Muscle layer of colon (tissue), 2 donors: ENCODE data around the gene GPC6.

Source experiments
- H3K27ac ChIP-seq: one replicate; pipeline ENCODE4 v1.7.0; 2013; ENCODE audit warnings: low read depth, mild to moderate bottlenecking, low read length, moderate library complexity
- H3K27me3 ChIP-seq, 2 donors: one replicate each; pipeline ENCODE4 v1.7.0; 2013; ENCODE audit warnings: low read length in 2 of 2, mild to moderate bottlenecking in 2 of 2; ENCODE audit not compliant: insufficient read depth in 2 of 2, control insufficient read depth in 1 of 2
- H3K36me3 ChIP-seq: one replicate; pipeline ENCODE4 v1.7.0; 2013; ENCODE audit warnings: mild to moderate bottlenecking, low read length; ENCODE audit not compliant: insufficient read depth
- H3K4me1 ChIP-seq: one replicate; pipeline ENCODE4 v1.7.0; 2013; ENCODE audit warnings: mild to moderate bottlenecking, low read length; ENCODE audit not compliant: insufficient read depth
- H3K4me3 ChIP-seq, 2 donors: one replicate each; pipeline ENCODE4 v1.7.0; 2013; ENCODE audit warnings: low read length in 2 of 2, low read depth in 1 of 2, mild to moderate bottlenecking in 1 of 2, moderate library complexity in 1 of 2
- H3K9ac ChIP-seq: one replicate; pipeline ENCODE4 v1.7.0; 2013; ENCODE audit warnings: low read length
- H3K9me3 ChIP-seq: one replicate; pipeline ENCODE4 v1.7.0; 2013; ENCODE audit warnings: mild to moderate bottlenecking, low read length
- donor health status: abdominal sarcoma.
- donor health status: Adenocarcinoma of cecum.

The GPC6 gene

DNA sequence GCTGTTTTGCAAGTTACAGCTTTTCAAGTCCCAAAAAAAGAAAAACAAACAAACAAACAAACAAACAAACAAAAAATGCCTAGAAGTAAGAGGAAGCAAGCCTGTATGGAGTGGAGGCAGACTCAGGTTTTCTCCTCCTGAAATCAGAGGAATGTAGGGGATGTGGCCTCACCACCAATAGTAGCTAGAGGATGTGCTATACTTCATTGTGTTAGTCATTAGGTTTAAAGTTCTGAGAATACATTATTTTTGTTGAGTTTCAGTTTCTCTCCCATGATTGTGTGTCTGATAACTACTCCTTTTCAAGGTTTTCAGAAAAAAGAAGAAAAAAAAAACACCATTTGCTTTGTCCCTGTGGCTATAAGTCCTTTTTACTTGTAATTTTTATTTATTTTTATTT is 524.5 kb downstream of the GPC6 start:
- no peaks in the 10 kb centered on the region for H3K9me3 ChIP-seq
- no peaks in the 10 kb centered on the region for H3K4me1 ChIP-seq
- no peaks in the 10 kb centered on the region for H3K36me3 ChIP-seq
- no peak overlapping the region for H3K4me3 ChIP-seq
- no peak overlapping the region for H3K27ac ChIP-seq
- H3K9ac ChIP-seq = no peak overlapping the region
- no peaks in the 10 kb centered on the region for H3K27me3 ChIP-seq

DNA sequence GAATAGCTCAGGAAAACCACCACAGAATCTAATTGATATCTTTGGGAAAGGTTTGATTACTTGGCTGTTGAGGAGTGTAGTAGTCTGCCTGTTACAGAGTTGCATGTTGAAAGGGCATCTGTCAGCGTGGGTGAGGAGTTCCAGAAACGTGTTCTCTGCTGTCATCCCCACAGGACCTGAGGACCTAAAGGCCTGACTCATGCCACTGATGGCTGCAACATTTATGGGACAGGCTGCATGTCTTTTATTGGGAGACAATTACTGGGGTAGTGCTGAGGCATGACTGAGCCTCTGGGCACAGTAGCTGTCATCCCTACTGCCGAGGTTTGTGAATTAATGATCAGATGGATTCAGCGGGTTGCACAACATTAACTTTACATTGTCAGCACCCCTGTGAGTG is 525.9 kb downstream of the GPC6 start:
- H3K4me1 ChIP-seq = no peaks in the 10 kb centered on the region
- H3K27ac ChIP-seq = no peak overlapping the region
- H3K27me3 ChIP-seq = no peaks in the 10 kb centered on the region
- no peak overlapping the region for H3K9ac ChIP-seq
- no peaks in the 10 kb centered on the region for H3K9me3 ChIP-seq
- no peak overlapping the region for H3K4me3 ChIP-seq
- no peaks in the 10 kb centered on the region for H3K36me3 ChIP-seq

DNA sequence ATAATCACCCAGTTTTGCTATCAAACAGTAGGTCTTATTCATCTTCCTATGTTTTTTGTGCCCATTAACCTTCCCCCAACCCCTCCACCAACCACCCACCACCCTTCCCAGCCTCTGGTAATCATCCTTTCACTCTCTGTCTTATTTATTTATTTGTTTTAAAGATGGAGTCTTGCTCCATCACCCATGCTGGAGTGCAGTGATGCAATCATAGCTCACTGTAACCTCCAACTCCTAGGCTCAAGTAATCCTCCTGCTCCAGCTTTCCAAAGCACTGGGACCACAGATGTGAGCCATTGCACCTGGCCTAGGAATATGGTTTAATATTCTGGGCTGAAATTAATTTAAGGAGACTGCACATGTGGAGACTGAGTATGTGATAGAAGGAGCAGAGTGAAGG is 527.0 kb downstream of the GPC6 start:
- no peaks in the 10 kb centered on the region for H3K36me3 ChIP-seq
- no peaks in the 10 kb centered on the region for H3K9me3 ChIP-seq
- no peak overlapping the region for H3K27ac ChIP-seq
- no peak overlapping the region for H3K9ac ChIP-seq
- no peaks in the 10 kb centered on the region for H3K27me3 ChIP-seq
- no peaks in the 10 kb centered on the region for H3K4me1 ChIP-seq
- no peak overlapping the region for H3K4me3 ChIP-seq

DNA sequence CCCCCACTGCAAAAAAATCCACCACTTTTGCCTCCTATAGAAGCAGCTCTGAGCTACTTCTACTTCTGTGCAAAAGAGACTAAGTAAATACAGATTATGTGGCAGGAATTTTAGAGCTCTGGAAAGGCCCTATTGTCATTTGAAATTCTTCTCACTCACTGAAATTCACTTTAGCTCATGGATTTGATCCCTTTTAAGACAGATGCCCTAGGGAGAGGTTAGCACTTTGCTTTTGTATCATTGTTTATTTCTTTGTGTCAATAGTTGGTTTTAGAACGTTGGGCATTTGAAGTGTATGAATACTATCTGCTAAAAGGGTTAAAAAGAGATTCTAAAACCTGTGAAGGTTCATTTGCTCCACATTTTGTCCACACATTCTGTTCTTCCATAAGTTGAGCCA is 528.7 kb downstream of the GPC6 start:
- Histone ChIP-seq H3K9ac (no peak overlapping the region), H3K27ac (no peak overlapping the region), H3K27me3 (no peaks in the 10 kb centered on the region), H3K36me3 (no peaks in the 10 kb centered on the region), H3K9me3 (no peaks in the 10 kb centered on the region), H3K4me1 (no peaks in the 10 kb centered on the region), H3K4me3 (no peak overlapping the region)

DNA sequence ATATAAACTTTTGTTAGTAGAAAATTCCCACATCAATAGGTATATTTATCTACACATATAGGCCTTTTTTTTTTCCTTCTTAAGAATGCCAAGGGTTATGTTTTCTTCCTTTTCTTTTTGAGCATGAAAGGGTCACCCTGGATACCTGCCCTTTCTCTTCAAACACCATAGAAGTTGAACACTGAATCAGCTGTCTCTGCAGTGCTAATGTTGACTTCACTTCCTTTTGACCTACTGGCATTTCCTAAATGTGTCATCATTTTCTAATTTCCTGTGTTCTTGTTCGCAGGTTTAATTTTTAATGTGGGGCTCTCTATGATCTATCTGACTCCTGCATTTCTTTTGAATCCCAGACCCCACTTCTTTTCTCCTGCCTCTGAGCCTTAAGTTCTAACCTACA is 532.0 kb downstream of the GPC6 start:
- Histone ChIP-seq H3K4me3 (no peak overlapping the region), H3K9me3 (no peaks in the 10 kb centered on the region), H3K27ac (no peak overlapping the region), H3K36me3 (no peaks in the 10 kb centered on the region), H3K27me3 (no peaks in the 10 kb centered on the region), H3K9ac (no peak overlapping the region), H3K4me1 (no peaks in the 10 kb centered on the region)

DNA sequence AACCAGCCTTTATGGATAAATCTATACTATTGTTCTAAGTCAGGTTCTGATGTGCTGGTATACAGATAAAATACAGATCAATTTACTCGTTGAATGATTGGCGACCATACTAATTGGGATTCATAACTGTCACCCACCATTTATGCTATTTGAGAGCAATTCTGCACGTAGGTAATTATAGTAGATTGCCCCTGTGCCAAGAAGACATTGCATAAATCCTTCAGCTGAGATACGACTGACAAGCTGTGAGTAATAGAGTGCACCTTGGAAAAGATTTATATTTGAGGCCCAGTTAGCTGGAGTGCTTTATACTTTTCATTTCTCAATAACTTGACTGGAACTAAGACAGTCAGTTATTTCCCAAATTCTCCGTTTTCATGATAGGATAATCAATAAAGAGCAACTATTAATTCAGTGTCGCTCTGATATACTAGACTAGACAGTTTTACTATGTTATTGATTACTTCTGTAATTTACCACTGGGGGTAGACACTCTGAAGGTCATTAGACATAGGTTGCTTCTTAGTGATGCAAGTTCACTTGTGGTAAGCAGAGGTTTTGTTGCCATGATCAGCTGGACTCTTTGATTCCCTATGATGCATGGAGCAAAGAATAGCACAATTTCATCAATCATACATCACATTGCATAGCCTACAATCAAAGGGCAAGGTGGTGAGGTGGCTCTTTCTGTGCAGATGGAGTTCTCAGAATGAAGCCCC is 536.3 kb downstream of the GPC6 start:
- Histone ChIP-seq H3K9me3 (no peaks in the 10 kb centered on the region), H3K4me1 (no peaks in the 10 kb centered on the region), H3K27ac (no peak overlapping the region), H3K9ac (no peak overlapping the region), H3K36me3 (no peaks in the 10 kb centered on the region), H3K4me3 (no peak overlapping the region), H3K27me3 (no peaks in the 10 kb centered on the region)

DNA sequence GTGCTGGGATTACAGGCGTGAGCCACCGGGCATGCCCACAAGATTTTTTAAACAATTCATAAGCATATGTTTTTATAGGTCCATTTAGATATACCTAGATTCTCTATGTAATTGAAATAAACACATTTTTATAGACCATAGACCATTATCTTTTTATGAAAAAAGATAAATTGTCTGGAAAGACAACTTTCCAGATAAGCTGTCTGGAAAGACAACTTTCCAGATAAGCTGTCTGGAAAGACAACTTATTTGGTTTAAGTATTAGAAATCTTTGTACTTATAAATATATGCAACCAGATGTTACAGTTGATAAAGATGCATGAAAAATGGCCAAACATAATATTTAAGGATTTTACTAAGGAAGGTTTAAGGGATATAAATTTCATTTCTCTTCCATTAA is 538.5 kb downstream of the GPC6 start:
- peaks cover 12% of the 10 kb centered on the region for H3K4me1 ChIP-seq
- no peaks in the 10 kb centered on the region for H3K27me3 ChIP-seq
- H3K9me3 ChIP-seq = no peaks in the 10 kb centered on the region
- H3K27ac ChIP-seq = no peak overlapping the region
- H3K4me3 ChIP-seq = no peak overlapping the region
- no peak overlapping the region for H3K9ac ChIP-seq
- no peaks in the 10 kb centered on the region for H3K36me3 ChIP-seq

DNA sequence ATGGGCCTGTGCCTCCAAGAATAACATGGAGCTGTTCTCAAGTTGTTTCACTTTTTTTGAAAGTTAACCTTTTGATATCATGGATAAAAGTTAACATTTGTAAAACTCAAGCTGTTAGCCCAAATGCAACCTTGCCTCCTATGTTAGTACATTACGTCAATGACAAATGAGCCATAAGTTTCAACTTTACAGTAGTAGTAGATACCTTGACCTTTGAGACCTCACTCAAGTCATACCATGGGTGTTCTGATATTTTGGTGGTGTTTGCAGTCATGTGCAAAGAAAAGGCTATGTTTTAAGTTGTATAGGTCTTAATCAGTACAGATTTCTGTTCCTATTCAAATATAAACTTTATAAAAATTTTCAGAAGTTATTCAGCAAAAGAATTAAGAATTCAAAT is 539.2 kb downstream of the GPC6 start:
- H3K36me3 ChIP-seq = no peaks in the 10 kb centered on the region
- no peaks in the 10 kb centered on the region for H3K27me3 ChIP-seq
- no peaks in the 10 kb centered on the region for H3K9me3 ChIP-seq
- H3K9ac ChIP-seq = no peak overlapping the region
- H3K4me1 ChIP-seq = peaks cover 16% of the 10 kb centered on the region
- no peak overlapping the region for H3K4me3 ChIP-seq
- H3K27ac ChIP-seq = no peak overlapping the region

DNA sequence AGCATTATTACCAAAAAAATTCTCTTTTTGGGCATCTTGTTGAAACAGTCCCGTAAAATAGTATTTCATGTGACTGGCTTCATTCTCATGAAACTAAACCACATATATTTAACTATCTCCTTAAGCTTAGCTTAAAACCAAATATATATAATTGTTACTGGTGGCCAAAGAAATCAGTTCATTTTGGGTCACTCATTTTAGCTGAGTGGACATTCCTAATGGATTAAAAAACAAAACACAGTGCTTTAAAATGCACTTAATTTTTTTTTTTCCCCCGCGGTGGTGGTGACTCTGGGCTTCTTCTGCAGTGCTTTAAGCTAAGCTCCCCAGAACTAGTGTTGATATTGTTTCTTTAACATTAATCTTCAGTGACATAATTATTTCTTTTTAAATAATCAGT is 540.1 kb downstream of the GPC6 start:
- no peak overlapping the region for H3K27ac ChIP-seq
- peaks cover 16% of the 10 kb centered on the region for H3K4me1 ChIP-seq

DNA sequence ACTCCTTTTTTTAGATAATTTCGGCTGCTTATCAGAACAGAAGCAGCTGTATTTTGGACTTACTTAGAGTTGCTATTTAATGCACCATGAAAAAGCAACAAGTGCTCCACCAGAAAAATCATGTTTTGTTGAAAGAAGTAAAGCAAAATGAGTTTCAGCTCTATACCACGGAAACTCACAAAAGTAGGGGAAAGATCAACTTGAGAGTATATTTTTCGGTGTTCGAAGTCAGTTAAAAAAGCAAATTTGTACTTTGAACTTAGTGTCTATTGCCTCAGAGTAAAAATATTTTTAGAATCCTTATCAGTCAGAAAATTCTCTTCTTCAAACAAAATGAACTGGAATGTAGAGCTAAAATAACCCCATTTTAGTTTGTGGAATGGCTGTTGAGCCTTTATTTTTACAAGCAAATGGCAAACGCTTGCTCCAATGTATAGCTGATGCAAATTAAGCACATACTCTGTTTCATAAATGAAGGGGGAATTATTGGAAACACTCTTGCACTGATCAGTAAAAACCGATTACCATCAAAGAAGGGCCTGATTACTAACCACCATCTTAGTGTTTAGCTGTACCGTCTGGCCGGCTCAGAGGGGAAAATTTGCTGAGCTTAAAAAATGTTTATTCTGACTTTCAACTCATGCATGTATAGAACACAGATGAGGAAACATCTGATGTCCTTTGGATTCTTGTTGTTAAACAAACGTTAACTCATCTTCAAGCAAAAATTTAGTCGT is 540.7 kb downstream of the GPC6 start:
- H3K9me3 ChIP-seq = no peaks in the 10 kb centered on the region
- no peak overlapping the region for H3K4me3 ChIP-seq
- peaks cover 16% of the 10 kb centered on the region for H3K4me1 ChIP-seq
- H3K27ac ChIP-seq = no peak overlapping the region
- no peaks in the 10 kb centered on the region for H3K27me3 ChIP-seq
- no peak overlapping the region for H3K9ac ChIP-seq
- H3K36me3 ChIP-seq = no peaks in the 10 kb centered on the region

More for the DNA sequence above, 540.1 kb downstream of the GPC6 start:
- Histone ChIP-seq H3K36me3 (no peaks in the 10 kb centered on the region), H3K9ac (no peak overlapping the region), H3K4me3 (no peak overlapping the region), H3K27me3 (no peaks in the 10 kb centered on the region), H3K9me3 (no peaks in the 10 kb centered on the region)

DNA sequence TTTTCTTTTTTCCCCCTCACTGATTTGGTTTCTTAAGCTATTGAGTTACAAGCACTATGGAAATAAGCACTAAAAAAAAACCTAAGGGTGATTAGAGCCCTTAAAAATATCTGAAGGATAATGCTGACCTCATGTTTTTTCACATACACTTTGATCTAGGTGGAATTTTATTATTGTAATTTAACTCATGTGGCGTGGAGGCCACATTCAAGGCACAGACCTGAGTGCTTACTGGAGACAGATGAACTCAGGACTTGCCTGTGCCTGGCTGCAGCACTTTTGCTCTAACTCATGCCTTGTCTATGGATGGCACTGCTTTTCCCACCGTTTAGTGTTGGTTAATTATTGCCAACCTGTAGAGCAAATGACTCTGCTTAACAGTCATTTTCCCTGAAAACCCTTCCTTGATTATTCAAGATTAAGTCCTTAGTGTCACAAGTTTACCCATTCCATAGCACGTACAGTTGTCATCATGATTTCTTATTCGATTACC is 541.4 kb downstream of the GPC6 start:
- no peak overlapping the region for H3K4me3 ChIP-seq
- H3K27me3 ChIP-seq = no peaks in the 10 kb centered on the region
- H3K36me3 ChIP-seq = no peaks in the 10 kb centered on the region
- H3K9ac ChIP-seq = no peak overlapping the region
- peaks cover 16% of the 10 kb centered on the region for H3K4me1 ChIP-seq
- no peaks in the 10 kb centered on the region for H3K9me3 ChIP-seq
- no peak overlapping the region for H3K27ac ChIP-seq

DNA sequence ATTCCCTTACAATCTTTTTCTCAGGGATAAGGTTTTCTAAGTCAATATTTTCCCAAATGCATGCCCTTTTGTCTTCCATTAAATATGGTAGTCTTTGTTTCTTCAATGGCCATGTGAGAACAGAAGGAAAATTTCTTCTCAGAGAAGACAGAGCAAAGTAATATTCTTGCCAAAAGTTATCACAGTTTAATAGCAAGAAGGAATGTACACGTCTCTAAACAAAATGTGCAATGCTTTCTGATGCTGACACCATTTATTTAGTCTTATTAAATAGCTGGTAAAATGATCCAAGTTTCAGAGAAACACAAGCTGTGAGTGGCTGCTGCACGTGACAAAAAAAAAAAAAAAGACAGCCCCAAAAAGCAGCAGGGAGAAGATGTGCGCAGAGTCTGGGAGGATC is 542.5 kb downstream of the GPC6 start:
- H3K9me3 ChIP-seq = no peaks in the 10 kb centered on the region
- no peaks in the 10 kb centered on the region for H3K27me3 ChIP-seq
- H3K9ac ChIP-seq = no peak overlapping the region
- H3K4me1 ChIP-seq = peaks cover 16% of the 10 kb centered on the region
- H3K36me3 ChIP-seq = no peaks in the 10 kb centered on the region
- H3K27ac ChIP-seq = no peak overlapping the region
- H3K4me3 ChIP-seq = no peak overlapping the region
